AG04450 (cell line): ENCODE data around the gene CLCN4. TPM values are rescaled to one million over a fixed set of nuclear protein-coding genes. Genes with fewer than 3 reads are reported as not detected.

Experiments
- CTCF ChIA-PET: fragments of 300-600, 350-600 bp; formaldehyde crosslinking; extraction: SDS; loops from one replicate; lab custom pipeline; 2022; ENCODE audit warnings: antibody characterized with exemption, inconsistent platforms; lab: Charles Lee
- POLR2A ChIA-PET: fragments of 350-600 bp; formaldehyde crosslinking; extraction: SDS; loops from one replicate; lab custom pipeline; 2021; ENCODE audit warnings: antibody characterized with exemption, inconsistent platforms; lab: Yijun Ruan, JAX
- DNase-seq: peaks from one replicate; pipeline ENCODE4 v3.0.0-alpha.2; 2011; ENCODE audit warnings: low read depth, low spot score
- H3K27ac ChIP-seq: one replicate; pipeline ENCODE4 v1.5.1; 2012; ENCODE audit warnings: low read depth, low read length, control low read depth
- H3K27me3 ChIP-seq: one replicate; pipeline ENCODE4 v1.6.0; 2012; ENCODE audit warnings: low read length; ENCODE audit not compliant: control insufficient read depth, insufficient read depth
- H3K4me3 ChIP-seq: 2 replicates; pipeline ENCODE4 v1.5.1; 2011; ENCODE audit warnings: mild to moderate bottlenecking, low read depth, low read length, control low read depth
- H3K9me3 ChIP-seq: 2 replicates; pipeline ENCODE4 v1.5.1; 2012; ENCODE audit warnings: low read length; ENCODE audit not compliant: control insufficient read depth, insufficient read depth
- polyA plus RNA-seq: library from polyadenylated mRNA; depleted of rRNA; stranded (reverse); fragments of >200 nt; gene quantifications from 2 replicates; pipeline ENCODE4 v1.2.3, GENCODE V29; 2011
- TF ChIP-seq, protein P1 (sequence below): IDR thresholded peaks from 2 replicates; pipeline ENCODE4 v1.5.1; 2011; ENCODE audit warnings: low read depth, low read length, control low read depth, inconsistent platforms

Gene CLCN4
- polyA plus RNA-seq, 1 experiment: 1.5 TPM

DNA sequence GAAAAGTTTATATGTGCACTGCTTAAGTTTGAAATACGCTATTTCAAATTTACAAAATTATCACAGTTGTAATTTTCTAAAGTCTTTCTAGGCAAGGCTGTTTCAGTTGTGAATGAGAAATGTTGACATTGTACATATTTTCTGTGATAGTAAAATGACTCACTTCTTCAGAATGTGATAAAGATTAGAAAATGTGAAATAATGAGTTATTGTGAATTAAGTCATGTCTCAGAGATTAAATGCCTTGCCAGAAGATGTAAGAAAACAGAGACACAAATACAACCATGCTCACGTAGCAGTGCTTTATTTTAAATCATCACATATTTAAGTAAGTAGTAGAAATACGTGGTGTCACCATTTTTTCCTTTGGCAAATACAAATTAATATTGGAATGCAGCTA, 768 bp downstream of the CLCN4 start:
- Histone ChIP-seq H3K9me3 (no peaks in the 10 kb centered on the region), H3K4me3 (no peak overlapping the region), H3K27me3 (no peaks in the 10 kb centered on the region), H3K27ac (no peak overlapping the region)
- POLR2A ChIA-PET: no interaction called here
- TF ChIP-seq, protein P1, sequence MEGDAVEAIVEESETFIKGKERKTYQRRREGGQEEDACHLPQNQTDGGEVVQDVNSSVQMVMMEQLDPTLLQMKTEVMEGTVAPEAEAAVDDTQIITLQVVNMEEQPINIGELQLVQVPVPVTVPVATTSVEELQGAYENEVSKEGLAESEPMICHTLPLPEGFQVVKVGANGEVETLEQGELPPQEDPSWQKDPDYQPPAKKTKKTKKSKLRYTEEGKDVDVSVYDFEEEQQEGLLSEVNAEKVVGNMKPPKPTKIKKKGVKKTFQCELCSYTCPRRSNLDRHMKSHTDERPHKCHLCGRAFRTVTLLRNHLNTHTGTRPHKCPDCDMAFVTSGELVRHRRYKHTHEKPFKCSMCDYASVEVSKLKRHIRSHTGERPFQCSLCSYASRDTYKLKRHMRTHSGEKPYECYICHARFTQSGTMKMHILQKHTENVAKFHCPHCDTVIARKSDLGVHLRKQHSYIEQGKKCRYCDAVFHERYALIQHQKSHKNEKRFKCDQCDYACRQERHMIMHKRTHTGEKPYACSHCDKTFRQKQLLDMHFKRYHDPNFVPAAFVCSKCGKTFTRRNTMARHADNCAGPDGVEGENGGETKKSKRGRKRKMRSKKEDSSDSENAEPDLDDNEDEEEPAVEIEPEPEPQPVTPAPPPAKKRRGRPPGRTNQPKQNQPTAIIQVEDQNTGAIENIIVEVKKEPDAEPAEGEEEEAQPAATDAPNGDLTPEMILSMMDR: no peak
- CTCF ChIA-PET: interaction anchor here (1.2 kb wide), 1 partner anchor 38 kb away, joined by 3 read pairs; no protein-coding TSS in a partner anchor
- DNase-seq: no peak

DNA sequence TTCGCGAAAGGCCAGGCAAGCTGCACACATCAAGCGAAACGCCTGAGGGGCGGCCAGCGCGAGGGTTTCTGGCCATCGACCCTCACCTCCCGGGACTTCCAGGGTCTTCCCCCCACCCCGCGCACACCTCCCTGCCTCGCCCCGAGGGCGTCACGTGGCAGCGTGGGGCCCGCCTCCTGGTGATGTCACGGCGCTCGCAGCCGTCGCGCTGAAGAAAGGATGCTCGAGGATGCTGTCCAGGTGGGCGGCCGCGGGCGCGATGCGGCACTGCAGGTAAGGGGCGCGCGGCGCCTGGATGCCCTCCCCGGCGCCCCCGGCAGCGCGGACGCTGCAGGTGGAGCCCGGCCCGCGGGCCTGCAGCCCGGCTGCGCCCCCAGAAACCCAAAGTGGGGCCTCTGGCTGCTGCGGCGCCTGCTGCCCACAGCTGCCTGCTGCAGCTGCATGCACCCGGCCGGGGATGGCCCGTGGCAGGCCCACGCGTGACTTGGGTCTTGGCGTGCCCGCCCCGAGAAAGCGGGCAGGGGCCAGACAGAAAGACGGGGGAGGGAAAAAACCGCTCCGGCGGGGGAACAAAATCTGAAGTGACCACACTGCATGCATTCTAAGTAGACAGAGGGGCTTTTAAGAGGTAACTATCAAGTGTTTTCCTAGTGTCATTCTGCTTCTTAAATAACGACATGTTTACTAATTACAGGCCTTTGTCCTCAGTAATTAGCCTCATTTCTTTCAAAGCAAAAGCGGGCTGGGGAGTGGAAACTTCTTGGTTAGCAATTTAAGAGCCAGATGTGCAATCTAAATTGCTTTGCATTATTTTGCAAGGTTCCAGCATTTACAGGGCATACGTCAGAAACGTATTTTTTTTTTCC, 1.7 kb downstream of the CLCN4 start:
- Histone ChIP-seq H3K9me3 (no peaks in the 10 kb centered on the region), H3K27me3 (no peaks in the 10 kb centered on the region), H3K27ac (no peak overlapping the region), H3K4me3 (peak overlapping the region; percentile 31)
- POLR2A ChIA-PET: no interaction called here
- no peak for DNase-seq
- CTCF ChIA-PET: no interaction called here
- TF ChIP-seq, protein P1: no peak

DNA sequence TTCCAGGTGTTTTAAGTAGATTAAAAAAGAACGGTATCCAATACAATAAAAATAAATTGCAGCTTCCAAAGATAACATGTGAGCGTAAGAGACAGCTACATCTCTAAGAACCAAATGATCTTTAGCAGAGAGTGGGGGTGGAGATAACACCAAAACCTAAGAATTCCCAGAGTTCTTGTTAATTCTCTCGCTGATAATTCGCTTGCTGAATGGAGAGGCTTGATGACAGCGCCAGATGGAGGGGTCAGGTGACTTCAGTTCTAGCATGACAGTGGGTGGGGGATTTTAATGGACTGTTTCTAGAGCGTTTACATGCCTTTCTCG, 2.3 kb downstream of the CLCN4 start:
- no peak overlapping the region for H3K4me3 ChIP-seq
- no peak for DNase-seq
- TF ChIP-seq, protein P1: no peak
- H3K9me3 ChIP-seq: no peaks in the 10 kb centered on the region
- H3K27ac ChIP-seq: no peak overlapping the region
- no peaks in the 10 kb centered on the region for H3K27me3 ChIP-seq
- ChIA-PET CTCF (no interaction called here), POLR2A (no interaction called here)

DNA sequence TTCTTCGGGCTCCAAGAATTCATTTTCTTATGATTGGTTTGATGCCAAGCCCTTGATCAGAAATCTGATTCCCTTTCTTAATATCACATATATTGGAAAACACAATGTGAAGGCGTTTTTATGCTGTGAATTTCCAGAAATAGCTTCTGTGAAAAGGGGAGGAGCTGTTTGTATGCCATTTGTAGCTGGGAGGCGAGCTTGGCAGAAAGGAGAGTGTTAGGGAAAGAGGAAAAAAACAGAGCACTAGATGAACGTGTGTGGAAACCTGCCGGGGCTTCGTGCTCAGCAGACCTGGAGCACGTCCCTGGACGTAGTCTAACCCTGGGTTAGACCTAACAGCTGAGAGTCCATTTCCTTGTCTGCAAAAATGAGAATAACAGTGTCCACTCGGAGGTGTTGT, 3.4 kb downstream of the CLCN4 start:
- H3K4me3 ChIP-seq: no peak overlapping the region
- H3K27me3 ChIP-seq: no peaks in the 10 kb centered on the region
- ChIA-PET POLR2A (no interaction called here), CTCF (no interaction called here)
- TF ChIP-seq, protein P1: no peak
- DNase-seq: no peak
- no peaks in the 10 kb centered on the region for H3K9me3 ChIP-seq
- H3K27ac ChIP-seq: no peak overlapping the region

DNA sequence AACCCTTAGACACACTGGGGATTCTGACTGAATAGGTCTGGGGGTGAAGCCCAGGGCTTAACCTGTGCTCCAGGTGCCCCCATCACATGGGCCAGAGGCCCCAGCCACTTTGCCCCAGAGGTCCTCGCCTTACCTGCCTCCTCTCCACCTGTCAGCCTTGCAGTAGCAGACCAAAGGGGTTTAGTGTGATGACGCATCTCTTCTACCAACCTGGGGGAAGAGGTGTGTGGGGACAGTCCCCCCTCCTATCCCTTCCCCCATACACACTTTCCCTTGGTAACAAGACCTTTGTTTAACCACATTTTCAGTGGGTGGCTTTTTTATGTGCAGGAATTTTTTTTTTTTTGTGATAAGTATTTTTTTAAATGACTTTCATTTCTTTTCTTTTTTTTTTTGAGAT, 6.3 kb downstream of the CLCN4 start:
- no peak overlapping the region for H3K27ac ChIP-seq
- no peaks in the 10 kb centered on the region for H3K27me3 ChIP-seq
- no peak overlapping the region for H3K4me3 ChIP-seq
- TF ChIP-seq, protein P1: no peak
- CTCF ChIA-PET: no interaction called here
- no peaks in the 10 kb centered on the region for H3K9me3 ChIP-seq
- POLR2A ChIA-PET: no interaction called here
- DNase-seq: no peak
